ENCODE data around the gene ARMCX4. TPM values are rescaled to one million over a fixed set of nuclear protein-coding genes. Genes with fewer than 3 reads are reported as not detected.
A peak's percentile ranks its signal among the peaks of the same experiment; 100 is the strongest.

Gene ARMCX4
- total RNA-seq (10 to 100 TPM in 1 of 4 donors, 1 to 10 TPM in 3; 8.4 to 10.3 (median 8.7) TPM), polyA plus RNA-seq (14.1 TPM)
- long read RNA-seq, donor 1, partial matches to known transcripts = 0 of 4 reads
- long read RNA-seq, donor 1, other reads (novel, unspliced or antisense) = 4 of 4 reads
- long read RNA-seq, donor 2, partial matches to known transcripts = 0 of 2 reads
- long read RNA-seq, donor 2, other reads (novel, unspliced or antisense) = 0 of 2 reads
- long read RNA-seq, donor 3, partial matches to known transcripts = 2 of 23 reads
- long read RNA-seq, donor 3, other reads (novel, unspliced or antisense) = 19 of 23 reads
- long read RNA-seq, donor 4, partial matches to known transcripts = 0 of 1 reads
- long read RNA-seq, donor 4, other reads (novel, unspliced or antisense) = 1 of 1 reads

GRCh38 chrX:101485212-101485949, at the start of gene ARMCX4:
ARMCX4 (plus strand) TSS chrX:101485456; CDS start chrX:101488590, 3,134 bp downstream.
- DNase-seq (peak; percentile 58 to 84 (median 80)), ATAC-seq (peak; percentile 88 to 91)
- intact Hi-C loops (cut with DNase I) = no loop called here
- no peaks in the 10 kb centered on the region for H3K9me3 ChIP-seq (ENCODE audit: control insufficient read depth, low read length)
- WGBS = 3% methylated on average over 50 of the region's 50 CpGs
- H3K27ac ChIP-seq (ENCODE audit: low read length) = no peak within 1 kb of the TSS
- peak within 1 kb of the TSS; percentile 64 for H3K4me3 ChIP-seq (ENCODE audit: low read length)
- no peaks in the 10 kb centered on the region for H3K27me3 ChIP-seq (ENCODE audit: control insufficient read depth, insufficient read depth)
- no peaks in the 10 kb centered on the region for H3K4me1 ChIP-seq (ENCODE audit: control insufficient read depth, insufficient read depth, low read length)

GRCh38 chrX:101442085-101442484, 43.2 kb upstream of the ARMCX4 start:
- no peak for DNase-seq
- peaks cover 1% of the 10 kb centered on the region for H3K4me1 ChIP-seq (ENCODE audit: control insufficient read depth, insufficient read depth, low read length)
- intact Hi-C loops (cut with DNase I) = no loop called here
- H3K4me3 ChIP-seq (ENCODE audit: low read length) = no peak overlapping the region
- peak overlapping the region; percentile 37 for H3K27ac ChIP-seq (ENCODE audit: low read length)
- H3K9me3 ChIP-seq (ENCODE audit: control insufficient read depth, low read length) = no peaks in the 10 kb centered on the region
- 52% methylated on average over 2 of the region's 2 CpGs for WGBS
- ATAC-seq = peak; percentile 43 to 51
- no peaks in the 10 kb centered on the region for H3K27me3 ChIP-seq (ENCODE audit: control insufficient read depth, insufficient read depth)

GRCh38 chrX:101449279-101449678, 36.0 kb upstream of the ARMCX4 start:
- Histone ChIP-seq H3K27me3 (ENCODE audit: control insufficient read depth, insufficient read depth) (no peaks in the 10 kb centered on the region), H3K4me1 (ENCODE audit: control insufficient read depth, insufficient read depth, low read length) (no peaks in the 10 kb centered on the region), H3K4me3 (ENCODE audit: low read length) (no peak overlapping the region), H3K27ac (ENCODE audit: low read length) (no peak overlapping the region), H3K9me3 (ENCODE audit: control insufficient read depth, low read length) (no peaks in the 10 kb centered on the region)
- WGBS = 97% methylated on average over 1 of the region's 1 CpG
- DNase-seq (no peak), ATAC-seq (no peak)
- intact Hi-C loops (cut with DNase I) = no loop called here

- Histone ChIP-seq H3K27ac (ENCODE audit: low read length) (no peak overlapping the region), H3K4me1 (ENCODE audit: control insufficient read depth, insufficient read depth, low read length) (no peaks in the 10 kb centered on the region), H3K27me3 (ENCODE audit: control insufficient read depth, insufficient read depth) (no peaks in the 10 kb centered on the region), H3K4me3 (ENCODE audit: low read length) (no peak overlapping the region), H3K9me3 (ENCODE audit: control insufficient read depth, low read length) (no peaks in the 10 kb centered on the region)
- ATAC-seq (no peak), DNase-seq (no peak)
- intact Hi-C loops (cut with DNase I) = no loop called here
- WGBS = 92% methylated on average over 2 of the region's 2 CpGs
Observed at GRCh38 chrX:101450085-101450484, 35.2 kb upstream of the ARMCX4 start.

- no peak overlapping the region for H3K27ac ChIP-seq (ENCODE audit: low read length)
- no peaks in the 10 kb centered on the region for H3K27me3 ChIP-seq (ENCODE audit: control insufficient read depth, insufficient read depth)
- no peaks in the 10 kb centered on the region for H3K9me3 ChIP-seq (ENCODE audit: control insufficient read depth, low read length)
- WGBS = 54% methylated on average over 2 of the region's 2 CpGs
- DNase-seq (peak in 2 of 3 donors; percentile 72 to 81), ATAC-seq (peak in 1 of 2 donors; percentile 86)
- H3K4me1 ChIP-seq (ENCODE audit: control insufficient read depth, insufficient read depth, low read length) = no peaks in the 10 kb centered on the region
- H3K4me3 ChIP-seq (ENCODE audit: low read length) = no peak overlapping the region
- intact Hi-C loops (cut with DNase I) = no loop called here
Observed at GRCh38 chrX:101450961-101451360, 34.3 kb upstream of the ARMCX4 start.

GRCh38 chrX:101452056-101452455, 33.2 kb upstream of the ARMCX4 start:
- Histone ChIP-seq H3K27ac (ENCODE audit: low read length) (no peak overlapping the region), H3K9me3 (ENCODE audit: control insufficient read depth, low read length) (no peaks in the 10 kb centered on the region), H3K4me3 (ENCODE audit: low read length) (no peak overlapping the region), H3K4me1 (ENCODE audit: control insufficient read depth, insufficient read depth, low read length) (no peaks in the 10 kb centered on the region), H3K27me3 (ENCODE audit: control insufficient read depth, insufficient read depth) (no peaks in the 10 kb centered on the region)
- DNase-seq = no peak
- ATAC-seq = no peak
- intact Hi-C loops (cut with DNase I) = no loop called here
- 82% methylated on average over 3 of the region's 3 CpGs for WGBS

GRCh38 chrX:101460669-101461068, 24.6 kb upstream of the ARMCX4 start:
- H3K9me3 ChIP-seq (ENCODE audit: control insufficient read depth, low read length) = no peaks in the 10 kb centered on the region
- H3K27me3 ChIP-seq (ENCODE audit: control insufficient read depth, insufficient read depth) = no peaks in the 10 kb centered on the region
- intact Hi-C loops (cut with DNase I) = no loop called here
- DNase-seq (no peak), ATAC-seq (no peak)
- no peak overlapping the region for H3K4me3 ChIP-seq (ENCODE audit: low read length)
- no peaks in the 10 kb centered on the region for H3K4me1 ChIP-seq (ENCODE audit: control insufficient read depth, insufficient read depth, low read length)
- H3K27ac ChIP-seq (ENCODE audit: low read length) = no peak overlapping the region
- WGBS = 85% methylated on average over 1 of the region's 1 CpG

GRCh38 chrX:101462892-101463291, 22.4 kb upstream of the ARMCX4 start:
- Histone ChIP-seq H3K4me3 (ENCODE audit: low read length) (no peak overlapping the region), H3K4me1 (ENCODE audit: control insufficient read depth, insufficient read depth, low read length) (no peaks in the 10 kb centered on the region), H3K27me3 (ENCODE audit: control insufficient read depth, insufficient read depth) (no peaks in the 10 kb centered on the region), H3K9me3 (ENCODE audit: control insufficient read depth, low read length) (no peaks in the 10 kb centered on the region), H3K27ac (ENCODE audit: low read length) (no peak overlapping the region)
- 73% methylated on average over 3 of the region's 3 CpGs for WGBS
- DNase-seq (no peak), ATAC-seq (no peak)
- intact Hi-C loops (cut with DNase I) = no loop called here

GRCh38 chrX:101478366-101478765, 6.9 kb upstream of the ARMCX4 start:
- ATAC-seq (no peak), DNase-seq (no peak)
- Histone ChIP-seq H3K4me1 (ENCODE audit: control insufficient read depth, insufficient read depth, low read length) (no peaks in the 10 kb centered on the region), H3K27me3 (ENCODE audit: control insufficient read depth, insufficient read depth) (no peaks in the 10 kb centered on the region), H3K9me3 (ENCODE audit: control insufficient read depth, low read length) (no peaks in the 10 kb centered on the region), H3K4me3 (ENCODE audit: low read length) (no peak overlapping the region), H3K27ac (ENCODE audit: low read length) (no peak overlapping the region)
- intact Hi-C loops (cut with DNase I) = no loop called here
- 74% methylated on average over 2 of the region's 2 CpGs for WGBS

- Histone ChIP-seq H3K27me3 (ENCODE audit: control insufficient read depth, insufficient read depth) (no peaks in the 10 kb centered on the region), H3K4me3 (ENCODE audit: low read length) (no peak overlapping the region), H3K9me3 (ENCODE audit: control insufficient read depth, low read length) (no peaks in the 10 kb centered on the region), H3K27ac (ENCODE audit: low read length) (no peak overlapping the region), H3K4me1 (ENCODE audit: control insufficient read depth, insufficient read depth, low read length) (no peaks in the 10 kb centered on the region)
- ATAC-seq (no peak), DNase-seq (no peak)
- WGBS = 97% methylated on average over 4 of the region's 4 CpGs
- intact Hi-C loops (cut with DNase I) = no loop called here
Observed at GRCh38 chrX:101482296-101482695, 3.0 kb upstream of the ARMCX4 start.

- no peak for ATAC-seq
- no peak for DNase-seq
- Histone ChIP-seq H3K9me3 (ENCODE audit: control insufficient read depth, low read length) (no peaks in the 10 kb centered on the region), H3K27ac (ENCODE audit: low read length) (no peak overlapping the region), H3K4me3 (ENCODE audit: low read length) (no peak overlapping the region), H3K27me3 (ENCODE audit: control insufficient read depth, insufficient read depth) (no peaks in the 10 kb centered on the region), H3K4me1 (ENCODE audit: control insufficient read depth, insufficient read depth, low read length) (no peaks in the 10 kb centered on the region)
- intact Hi-C loops (cut with DNase I) = no loop called here
- 39% methylated on average over 3 of the region's 3 CpGs for WGBS
Observed at GRCh38 chrX:101483705-101484104, 1.6 kb upstream of the ARMCX4 start.

All from right cardiac atrium (tissue), 5 donors.